B cell (primary cell): Measurements from ENCODE around the gene CCDC57. TPM values are rescaled to one million over a fixed set of nuclear protein-coding genes. Genes with fewer than 3 reads are reported as not detected.

Experiments
- ATAC-seq: fragments of 200-7000 bp; cut with Tn5 transposase; one replicate; pipeline ENCODE4 v1.10.0; 2021; ENCODE audit warnings: low read depth, mild to moderate bottlenecking, moderate number of reproducible peaks, moderate library complexity
- CTCF ChIA-PET: fragments of 350-600 bp; sonication (Branson Sonifier 250); formaldehyde crosslinking; loops from one replicate; lab custom pipeline; 2021; ENCODE audit warnings: antibody characterized with exemption, inconsistent platforms; lab: Charles Lee
- POLR2A ChIA-PET: fragments of 350-600 bp; sonication (Branson Sonifier 250); formaldehyde crosslinking; loops from one replicate; lab custom pipeline; 2021; ENCODE audit warnings: antibody characterized with exemption; lab: Charles Lee
- DNase-seq: peaks from one replicate; pipeline ENCODE4 v3.0.0; 2013
- H2AFZ ChIP-seq: 2 replicates; pipeline ENCODE4 v1.6.1; 2012; ENCODE audit warnings: mild to moderate bottlenecking, low read depth, low read length; ENCODE audit not compliant: insufficient read depth, poor library complexity, severe bottlenecking
- H3K27ac ChIP-seq, 2 donors: 1 replicate in 1 of 2; 2 replicates in 1 of 2; pipeline ENCODE4 v1.5.1; 2012 to 2013; ENCODE audit warnings: low read length in 2 of 2, mild to moderate bottlenecking in 2 of 2, moderate library complexity in 1 of 2
- H3K27me3 ChIP-seq, 4 experiments: fragments of 200-600 bp in 1 of 4; sonication (generic) in 1 of 4; replicated peaks in 1 of 4; 1 replicate in 2 of 4; 2 replicates in 2 of 4; pipeline versions ENCODE4 v1.6.1 to v1.7.0; 2013 to 2016; ENCODE audit warnings: low read length in 3 of 4, mild to moderate bottlenecking in 2 of 4, mixed read lengths in 1 of 4, moderate library complexity in 1 of 4; ENCODE audit not compliant: insufficient read depth in 4 of 4, control insufficient read depth in 3 of 4; ENCODE audit errors: control extremely low read depth in 1 of 4
- H3K36me3 ChIP-seq, 2 experiments: replicated peaks in 1 of 2; 1 replicate in 1 of 2; 2 replicates in 1 of 2; pipeline versions ENCODE4 v1.6.1 to v1.7.1; 2013; ENCODE audit warnings: low read length in 1 of 2; ENCODE audit not compliant: insufficient read depth in 2 of 2, control insufficient read depth in 1 of 2; ENCODE audit errors: control extremely low read depth in 1 of 2, extremely low read depth in 1 of 2
- H3K4me1 ChIP-seq, 2 donors: fragments of 200-600 bp in 1 of 2; sonication (generic) in 1 of 2; 1 replicate in 1 of 2; 2 replicates in 1 of 2; pipeline versions ENCODE4 v1.5.1 to v1.6.1; 2013 to 2017; ENCODE audit warnings: low read length in 2 of 2; ENCODE audit not compliant: control insufficient read depth in 2 of 2, insufficient read depth in 2 of 2
- H3K4me2 ChIP-seq: replicated peaks from 2 replicates; pipeline ENCODE3; 2012; ENCODE audit warnings: mild to moderate bottlenecking, low read depth, low read length; ENCODE audit not compliant: poor library complexity, severe bottlenecking
- H3K4me3 ChIP-seq, 5 experiments: fragments of 200-600 bp in 1 of 5; sonication (generic) in 1 of 5; 1 replicate in 3 of 5; 2 replicates in 2 of 5; pipeline versions ENCODE4 v1.5.1 to v1.7.0; 2011 to 2016; ENCODE audit warnings: low read length in 4 of 5, mild to moderate bottlenecking in 4 of 5, low read depth in 2 of 5, control low read depth in 1 of 5, moderate library complexity in 1 of 5; ENCODE audit not compliant: insufficient read depth in 1 of 5; ENCODE audit errors: control extremely low read depth in 1 of 5, extremely low read depth in 1 of 5
- H3K79me2 ChIP-seq: fragments of 200-600 bp; sonication (generic); one replicate; pipeline ENCODE4 v1.6.0; 2016; ENCODE audit warnings: low read length; ENCODE audit not compliant: control insufficient read depth, insufficient read depth
- H3K9ac ChIP-seq: fragments of 200-600 bp; sonication (generic); 2 replicates; pipeline ENCODE4 v1.6.1; 2017; ENCODE audit warnings: mild to moderate bottlenecking, low read length, moderate library complexity
- H3K9me3 ChIP-seq, 3 donors: one replicate each; pipeline versions ENCODE4 v1.6.1 to v1.7.1; 2013; ENCODE audit warnings: low read length in 2 of 3; ENCODE audit not compliant: control insufficient read depth in 2 of 3, insufficient read depth in 1 of 3; ENCODE audit errors: control extremely low read depth in 1 of 3
- H4K20me1 ChIP-seq: 2 replicates; pipeline ENCODE4 v1.6.0; 2012; ENCODE audit warnings: mild to moderate bottlenecking, low read length; ENCODE audit not compliant: insufficient read depth, control insufficient read depth, poor library complexity, severe bottlenecking
- H3K27ac Mint-ChIP-seq: one replicate; pipeline ENCODE4 v1.8.0; 2021; ENCODE audit warnings: mixed read lengths
- H3K27me3 Mint-ChIP-seq: one replicate; pipeline ENCODE4 v1.8.0; 2021; ENCODE audit warnings: mixed read lengths
- H3K4me1 Mint-ChIP-seq: one replicate; pipeline ENCODE4 v1.8.0; 2021; ENCODE audit warnings: mixed read lengths
- H3K4me3 Mint-ChIP-seq: one replicate; pipeline ENCODE4 v1.8.0; 2021; ENCODE audit warnings: mixed read lengths
- H3K9me3 Mint-ChIP-seq: one replicate; pipeline ENCODE4 v1.8.0; 2022; ENCODE audit warnings: mixed read lengths; ENCODE audit not compliant: insufficient read depth
- CTCF ChIP-seq: fragments of 200-600 bp; IDR thresholded peaks from one replicate; pipeline ENCODE4 v1.8.0; 2022; ENCODE audit warnings: antibody characterized with exemption, mild to moderate bottlenecking
- EZH2 ChIP-seq: IDR thresholded peaks from 2 replicates; pipeline ENCODE4 v1.6.1; 2012; ENCODE audit warnings: borderline replicate concordance, low read depth, mild to moderate bottlenecking, moderate library complexity, low read length; ENCODE audit not compliant: insufficient read depth, poor library complexity, severe bottlenecking
- WGBS: methylation state at CpG from one replicate; pipeline ENCODE4 v1.1.5; 2013; ENCODE audit warnings: missing lambda C conversion rate; ENCODE audit not compliant: insufficient coverage; 5-methylcytosine and 5-hydroxymethylcytosine counted together
- intact Hi-C: fragments of 100-400 bp; cut with micrococcal nuclease; formaldehyde crosslinking; loops from one replicate; pipeline ENCODE4 v1.10.0; 2022
- polyA plus RNA-seq: library from polyadenylated mRNA; depleted of rRNA; stranded (reverse); fragments of >200 nt; gene quantifications from 2 replicates; pipeline ENCODE4 v1.2.3, GENCODE V29; 2012
- total RNA-seq, 2 donors: library from RNA; stranded (reverse); fragments of 120-200 nt in 1 of 2; gene quantifications; 1 replicate in 1 of 2; 2 replicates in 1 of 2; pipeline versions ENCODE4 v1.2.3 to v1.2.4, GENCODE V29; 2013 to 2022

CCDC57 gene
- total and polyA plus RNA-seq, 2 donors (not counting 1 experiment from before 2014, with no cell fraction given) = 49.7 to 67.2 TPM

- POLR2A ChIA-PET = no interaction called here
These were observed 119.5 kb downstream of the CCDC57 start for GRCh38 chr17:82092995-82093751.

More at GRCh38 chr17:82092995-82093751, 119.5 kb downstream of the CCDC57 start:
- intact Hi-C loops = loop anchor here (10.0 kb wide), 1 partner anchor 122 kb away; the partner anchor contains the start of gene CCDC57
- Mint-ChIP-seq H3K27ac (no peak overlapping the region), H3K4me1 (peaks cover 2% of the 10 kb centered on the region), H3K9me3 (no peaks in the 10 kb centered on the region), H3K27me3 (no peaks in the 10 kb centered on the region), H3K4me3 (no peak overlapping the region)
- H4K20me1 ChIP-seq = peaks cover 15% of the 10 kb centered on the region
- no peak overlapping the region for H3K9ac ChIP-seq
- H3K27me3 ChIP-seq = no peaks in the 10 kb centered on the region
- H3K4me3 ChIP-seq = no peak overlapping the region
- H2AFZ ChIP-seq = no peak overlapping the region
- peaks cover 35% of the 10 kb centered on the region for H3K79me2 ChIP-seq
- H3K27ac ChIP-seq = no peak overlapping the region
- no peaks in the 10 kb centered on the region for H3K9me3 ChIP-seq
- DNase-seq (no peak), ATAC-seq (no peak)
- CTCF ChIA-PET = no interaction called here
- TF ChIP-seq EZH2 = no peak
- no peak for TF ChIP-seq CTCF
- H3K4me2 ChIP-seq = no peak overlapping the region
- H3K4me1 ChIP-seq = peaks cover 9 to 10% of the 10 kb centered on the region in 2 donors
- H3K36me3 ChIP-seq = peaks cover 0 to 57% of the 10 kb centered on the region in 2 experiments
- over 99% methylated on average over 40 of the region's 40 CpGs for WGBS
